GM23338 (cell line): ENCODE measurements around the gene RAB11A.

Experiments used
- CREB1 ChIP-seq: fragments of 250-450 bp; sonication (Bioruptor Pico); IDR thresholded peaks from 2 replicates; pipeline ENCODE4 v1.5.0; 2020; ENCODE audit warnings: low read depth, mild to moderate bottlenecking, moderate library complexity
- CTCF ChIP-seq, 2 experiments: fragments of 200-600 bp in 1 of 2; sonication (generic) in 1 of 2; conservative IDR thresholded peaks; 2 replicates each; pipeline versions ENCODE4 v1.5.1 to v1.6.1; 2016 to 2017; ENCODE audit warnings: antibody characterized with exemption in 2 of 2, low read depth in 2 of 2, mild to moderate bottlenecking in 2 of 2, moderate library complexity in 1 of 2
- ETS1 ChIP-seq: IDR thresholded peaks from 2 replicates; pipeline ENCODE4 v1.6.1; 2016; ENCODE audit warnings: antibody characterized with exemption
- EZH2 ChIP-seq: fragments of 200-600 bp; sonication (generic); IDR thresholded peaks from one replicate; pipeline ENCODE4 v1.8.0; 2017; ENCODE audit warnings: antibody characterized with exemption, mild to moderate bottlenecking, low read depth; ENCODE audit not compliant: unreplicated experiment
- EZH2phosphoT487 ChIP-seq: fragments of 200-600 bp; sonication (generic); IDR thresholded peaks from one replicate; pipeline ENCODE4 v1.8.1; 2018; ENCODE audit warnings: antibody characterized with exemption; ENCODE audit not compliant: unreplicated experiment
- JUNB ChIP-seq: IDR thresholded peaks from one replicate; pipeline ENCODE4 v1.6.1; 2016; ENCODE audit warnings: antibody characterized with exemption; ENCODE audit not compliant: unreplicated experiment
- NANOG ChIP-seq: IDR thresholded peaks from 2 replicates; pipeline ENCODE4 v1.6.1; 2016; ENCODE audit warnings: antibody characterized with exemption, borderline replicate concordance
- POLR2AphosphoS5 ChIP-seq: IDR thresholded peaks from 2 replicates; pipeline ENCODE4 v1.6.1; 2016; ENCODE audit warnings: antibody characterized with exemption, low read depth
- REST ChIP-seq: IDR thresholded peaks from one replicate; pipeline ENCODE4 v1.6.1; 2018; ENCODE audit warnings: antibody characterized with exemption; ENCODE audit not compliant: unreplicated experiment
- STAT1 ChIP-seq: IDR thresholded peaks from one replicate; pipeline ENCODE4 v1.6.1; 2016; ENCODE audit warnings: antibody characterized with exemption; ENCODE audit not compliant: unreplicated experiment
- ZNF114 ChIP-seq: fragments of 250-450 bp; sonication (Bioruptor Pico); IDR thresholded peaks from 2 replicates; pipeline ENCODE4 v1.5.0; 2020; ENCODE audit warnings: mild to moderate bottlenecking, moderate library complexity
- ZNF331 ChIP-seq: fragments of 250-450 bp; sonication (Bioruptor Pico); IDR thresholded peaks from 2 replicates; pipeline ENCODE4 v1.5.0; 2020; ENCODE audit warnings: low read depth, mild to moderate bottlenecking, moderate library complexity
- ZNF462 ChIP-seq: fragments of 250-450 bp; sonication (Bioruptor Pico); IDR thresholded peaks from 2 replicates; pipeline ENCODE4 v1.5.0; 2020; ENCODE audit warnings: mild to moderate bottlenecking, moderate library complexity

- TF ChIP-seq REST (no peak), EZH2 (no peak), CTCF (conservative IDR thresholded peaks at IDR 0.05; ENCODE audit: low read depth in 2 of 2) (no peak), POLR2AphosphoS5 (no peak; the same call in 1 of the 2 replicates), JUNB (no peak), EZH2phosphoT487 (no peak), CREB1 (no peak), NANOG (no peak), ZNF331 (CRISPR knock-in tag) (no peak), ZNF114 (CRISPR knock-in tag) (no peak), ETS1 (no peak), ZNF462 (no peak), STAT1 (no peak)
Observed at GRCh38 chr15:65870889-65871533, 1.7 kb downstream of the RAB11A start.
